ENCODE results near the gene B4GALT6. TPM values are rescaled to one million over a fixed set of nuclear protein-coding genes. Genes with fewer than 3 reads are reported as not detected.

The B4GALT6 gene
- total and polyA plus RNA-seq, 9 of the 15 experiments (the other 6 are each of a cell fraction or from before 2014, with no cell fraction given): 0.03 to 0.27 (median 0.08) TPM

DNA sequence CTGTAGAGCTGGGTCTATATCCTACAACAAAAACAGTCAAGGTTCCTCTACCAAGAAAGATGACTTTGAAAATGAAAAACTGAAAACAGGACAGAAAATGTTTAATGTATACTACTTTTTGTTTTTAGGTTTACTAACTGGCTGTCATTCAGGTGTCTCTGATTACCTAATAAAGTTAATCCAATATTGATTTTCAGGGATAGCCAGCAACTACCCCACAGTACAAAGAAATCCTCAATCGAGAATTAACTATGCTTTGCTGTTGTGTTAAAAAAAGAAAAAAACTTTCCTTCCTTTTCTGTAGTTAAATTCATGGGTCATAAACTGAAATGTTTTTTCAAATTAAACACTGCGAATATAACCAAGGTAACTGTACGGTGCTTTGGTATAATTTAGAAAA, 46.9 kb downstream of the B4GALT6 start:
- no peaks in the 10 kb centered on the region for H3K79me2 ChIP-seq (ENCODE audit: control insufficient read depth, insufficient read depth, low read length)
- 18% methylated on average over 3 of the region's 3 CpGs for WGBS (ENCODE audit: insufficient coverage, low coverage, missing lambda C conversion rate)
- DNase-seq (ENCODE audit: extremely low read depth in 1 of 4, low spot score in 3 of 4) (no peak), FAIRE-seq (no peak), ATAC-seq (no peak)
- ChIA-PET POLR2A (no interaction called here), CTCF (ENCODE audit: low intra/inter-chr PET ratio) (no interaction called here)
- no peak overlapping the region for H3K9ac ChIP-seq (ENCODE audit: insufficient read depth in 1 of 2, low read depth in 2 of 2, low read length in 2 of 2)
- TF ChIP-seq ZNF24 (IDR thresholded peaks at IDR 0.05): no peak
- no peak for TF ChIP-seq PCBP1 (IDR thresholded peaks at IDR 0.05; ENCODE audit: low read depth, low read length, poor library complexity, severe bottlenecking)
- TF ChIP-seq ZFP30 (CRISPR knock-in tag; IDR thresholded peaks at IDR 0.05; ENCODE audit: borderline replicate concordance): no peak
- no peak for TF ChIP-seq ZNF586 (CRISPR knock-in tag; conservative IDR thresholded peaks at IDR 0.05)
- TF ChIP-seq ATF3 (IDR thresholded peaks at IDR 0.05): no peak
- TF ChIP-seq ATF3 (CRISPR knock-in tag; conservative IDR thresholded peaks at IDR 0.05): no peak
- TF ChIP-seq ARID3B (CRISPR knock-in tag; IDR thresholded peaks at IDR 0.05; ENCODE audit: borderline replicate concordance): no peak
- no peak for TF ChIP-seq XRCC4 (IDR thresholded peaks at IDR 0.05; ENCODE audit: extremely low read depth, insufficient read depth, insufficient read length)
- TF ChIP-seq MEF2A (IDR thresholded peaks at IDR 0.05; ENCODE audit: control insufficient read depth, low read depth, low read length): no peak
- TF ChIP-seq TRIM24 (IDR thresholded peaks at IDR 0.05): no peak
- TF ChIP-seq RCOR1 (IDR thresholded peaks at IDR 0.05; ENCODE audit: borderline replicate concordance in 1 of 2, low read depth in 2 of 2, low read length in 2 of 2): no peak
- no peak for TF ChIP-seq ZNF384 (IDR thresholded peaks at IDR 0.05; ENCODE audit: low read depth, low read length)
- TF ChIP-seq ZNF76 (CRISPR knock-in tag; IDR thresholded peaks at IDR 0.05; ENCODE audit: borderline replicate concordance): no peak
- no peak for TF ChIP-seq NONO (IDR thresholded peaks at IDR 0.05; ENCODE audit: low read depth in 2 of 2, low read length in 1 of 2)
- no peak for TF ChIP-seq BHLHE40 (IDR thresholded peaks at IDR 0.05; ENCODE audit: low read length)
- TF ChIP-seq GTF2B (IDR thresholded peaks at IDR 0.05; ENCODE audit: extremely low read depth, insufficient read length): no peak
- TF ChIP-seq NEUROD1 (IDR thresholded peaks at IDR 0.05; ENCODE audit: borderline replicate concordance, low read depth, low read length, partially characterized antibody): no peak
- TF ChIP-seq ZNF707 (CRISPR knock-in tag; conservative IDR thresholded peaks at IDR 0.05): no peak
- in situ Hi-C loops (cut with MboI) (no loop called here), intact Hi-C loops (cut with micrococcal nuclease) (loop anchor here (10.0 kb wide), 1 partner anchor 187 kb away; no protein-coding TSS in a partner anchor)
- no peaks in the 10 kb centered on the region for H3K9me1 ChIP-seq (ENCODE audit: control insufficient read depth, insufficient read depth, low read length)
- H3K4me2 ChIP-seq (ENCODE audit: insufficient read depth, low read length): no peak overlapping the region
- H2AFZ ChIP-seq (ENCODE audit: low read depth, low read length): no peak overlapping the region
- H3K36me3 ChIP-seq (ENCODE audit: control insufficient read depth, insufficient read depth, low read length): no peaks in the 10 kb centered on the region
- H3K4me1 ChIP-seq (replicated peaks in 1 of 2; ENCODE audit: control insufficient read depth in 2 of 2, insufficient read depth in 2 of 2, low read length in 2 of 2): no peaks in the 10 kb centered on the region; a peak in 2 of 5 replicates
- H3K27ac ChIP-seq (ENCODE audit: extremely low read depth, low read depth, low read length): no peak overlapping the region
- H3K9me3 ChIP-seq (replicated peaks; ENCODE audit: control insufficient read depth, insufficient read depth, low read depth, low read length): no peaks in the 10 kb centered on the region
- H3K4me3 ChIP-seq: no peak overlapping the region
- no TSS peak for BruUV-seq (replicated peaks)
- H3K27me3 ChIP-seq (ENCODE audit: control insufficient read depth in 2 of 2, insufficient read depth in 2 of 2, low read length in 2 of 2): peaks cover 0 to 6% of the 10 kb centered on the region in 2 experiments; a peak in 1 of 5 replicates
- no peaks in the 10 kb centered on the region for H4K20me1 ChIP-seq (replicated peaks; ENCODE audit: control insufficient read depth, insufficient read depth, low read length)
